Fibroblast of mammary gland (primary cell): Measurements from ENCODE around the gene UGGT2.
"Not testable (repeated sequence)": the region's sequence is repeated elsewhere in the genome, so short reads cannot be mapped to it uniquely, and the experiment has no call there.

Experiments used
- DNase-seq: peaks from one replicate; pipeline ENCODE4 v3.0.0-alpha.2; 2010; ENCODE audit warnings: low read depth
- H3K4me3 ChIP-seq: 2 replicates; pipeline ENCODE4 v1.5.1; 2011; ENCODE audit warnings: low read depth, mild to moderate bottlenecking, low read length, moderate library complexity; ENCODE audit not compliant: control insufficient read depth
- CTCF ChIP-seq: conservative IDR thresholded peaks from 2 replicates; pipeline ENCODE4 v1.5.1; 2011; ENCODE audit warnings: low read depth, low read length, inconsistent platforms; ENCODE audit not compliant: control insufficient read depth, insufficient read depth

Gene UGGT2

DNA sequence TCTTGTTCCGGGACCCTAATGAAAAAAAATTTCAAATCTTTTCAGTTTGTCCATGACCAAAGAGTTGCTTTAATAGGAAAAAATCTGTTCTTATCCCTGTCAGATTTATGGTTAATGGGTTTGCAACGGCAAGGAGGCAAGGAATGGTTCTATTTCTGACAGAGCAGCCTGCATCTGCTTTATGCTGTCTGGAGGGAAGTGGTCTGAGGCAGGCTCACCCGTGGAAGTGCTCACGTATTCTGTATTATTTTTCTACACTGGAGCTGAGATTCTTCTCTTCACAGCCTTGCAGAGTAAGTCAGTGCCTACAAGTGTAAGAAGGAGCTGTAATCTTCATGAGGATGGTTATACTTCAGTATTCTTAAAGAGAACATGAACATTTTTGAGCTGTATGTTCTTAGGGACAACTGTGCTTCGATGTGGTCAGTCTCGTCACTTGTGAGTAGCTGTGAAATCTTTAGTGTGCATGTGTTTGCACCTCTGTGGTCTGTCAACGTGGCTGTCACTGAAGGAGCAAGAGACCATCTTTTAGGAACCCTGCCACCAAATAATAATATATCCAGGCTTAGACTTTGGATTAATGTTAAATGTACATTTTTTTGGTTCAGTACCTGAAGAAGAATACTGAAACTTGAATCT lies 262.0 kb downstream of the UGGT2 start:
- no peak for DNase-seq
- no peak overlapping the region for H3K4me3 ChIP-seq
- TF ChIP-seq CTCF: no peak

DNA sequence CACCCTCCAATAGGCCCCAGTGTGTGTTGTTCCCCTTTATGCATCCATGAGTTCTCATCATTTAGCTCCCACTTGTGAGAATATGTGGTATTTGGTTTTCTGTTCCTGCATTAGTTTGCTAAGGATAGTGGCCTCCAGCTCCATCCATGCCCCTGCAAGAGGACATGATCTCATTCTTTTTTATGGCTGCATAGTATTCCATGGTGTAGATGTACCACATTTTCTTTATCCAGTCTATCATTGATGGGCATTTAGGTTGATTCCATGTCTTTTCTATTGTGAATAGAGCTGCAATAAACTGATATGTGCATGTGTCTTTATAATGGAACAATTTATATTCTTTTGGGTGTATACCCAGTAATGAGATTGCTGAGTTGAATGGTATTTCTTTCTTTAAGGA lies 263.9 kb downstream of the UGGT2 start:
- DNase-seq, H3K4me3 ChIP-seq: not testable (repeated sequence)

DNA sequence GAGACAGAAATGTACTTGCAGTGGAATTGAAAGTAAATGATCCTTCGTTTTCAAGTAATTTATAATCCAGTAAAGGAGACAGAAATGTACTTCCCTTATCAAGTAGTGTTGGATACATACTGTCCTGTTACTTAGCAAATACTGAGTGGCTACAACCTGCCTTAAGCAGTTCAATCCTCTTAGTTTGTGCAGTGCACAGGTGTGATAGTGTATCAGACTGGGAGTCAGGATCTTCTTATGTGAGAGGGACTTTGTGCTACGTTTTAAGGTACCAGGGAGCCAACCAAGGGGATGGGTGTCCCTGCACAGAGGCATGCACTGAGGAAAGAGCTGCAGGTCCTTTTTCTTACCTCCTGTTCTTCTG lies 265.1 kb downstream of the UGGT2 start:
- H3K4me3 ChIP-seq: no peak overlapping the region
- DNase-seq: no peak
- no peak for TF ChIP-seq CTCF

DNA sequence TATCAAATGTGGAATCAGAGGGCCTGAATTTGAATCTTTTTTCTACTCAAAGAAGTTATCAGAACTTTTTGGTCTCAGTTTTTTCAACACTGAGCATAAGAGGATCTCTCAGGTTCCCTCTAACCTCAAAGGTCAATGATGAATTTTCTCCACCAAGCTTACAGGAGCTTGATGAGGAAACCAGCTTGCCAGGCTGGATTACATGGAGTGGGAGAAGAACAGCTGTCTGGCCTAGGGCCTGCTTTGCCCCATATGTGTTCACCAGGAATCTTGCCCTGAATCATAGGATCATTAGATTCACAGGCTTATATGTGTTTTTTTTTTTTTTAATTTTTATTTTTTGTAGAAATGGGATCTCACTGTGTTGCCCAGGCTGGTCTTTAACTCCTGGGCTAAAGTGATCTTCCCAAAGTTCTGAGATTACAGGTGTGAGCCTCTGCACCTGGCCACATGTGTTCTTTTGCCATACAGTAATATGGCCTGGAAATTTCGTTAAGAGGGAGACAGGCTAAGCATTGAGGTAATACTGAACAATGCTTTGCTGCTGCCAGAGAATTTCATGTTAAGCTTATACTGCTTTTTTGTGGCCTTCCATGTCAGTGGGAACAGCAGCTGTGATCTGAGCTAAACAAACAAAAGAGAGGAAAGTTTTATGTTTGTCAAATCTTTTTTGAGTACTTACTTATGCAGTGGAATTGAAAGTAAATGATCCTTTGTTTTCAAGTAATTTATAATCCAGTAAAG lies 265.7 kb downstream of the UGGT2 start:
- H3K4me3 ChIP-seq: no peak overlapping the region
- no peak for TF ChIP-seq CTCF
- DNase-seq: peak; percentile 70

DNA sequence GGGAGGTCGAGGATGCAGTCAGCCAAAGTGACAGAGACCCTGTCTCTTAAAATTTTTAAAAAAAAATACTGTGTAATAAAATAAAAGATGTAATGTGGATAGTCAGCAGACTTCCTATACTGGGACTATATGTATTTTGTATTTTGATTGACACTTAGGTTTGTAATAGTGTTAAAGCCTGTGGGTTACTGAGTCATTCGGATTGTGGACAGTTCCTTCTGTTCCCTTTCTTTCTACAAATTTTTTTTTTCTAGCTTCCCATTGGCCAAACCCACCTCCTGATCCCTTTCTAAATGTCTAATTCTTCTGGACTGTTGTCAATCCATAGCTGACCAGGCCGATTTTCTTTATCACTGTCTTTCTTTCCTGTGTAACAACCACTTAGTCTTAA lies 268.3 kb downstream of the UGGT2 start:
- DNase-seq: peak; percentile 82
- no peak overlapping the region for H3K4me3 ChIP-seq
- TF ChIP-seq CTCF: no peak

GRCh38 chr13:95784161-95784899 lies 268.9 kb downstream of the UGGT2 start:
- DNase-seq: peak; percentile 93
- no peak overlapping the region for H3K4me3 ChIP-seq
- no peak for TF ChIP-seq CTCF

DNA sequence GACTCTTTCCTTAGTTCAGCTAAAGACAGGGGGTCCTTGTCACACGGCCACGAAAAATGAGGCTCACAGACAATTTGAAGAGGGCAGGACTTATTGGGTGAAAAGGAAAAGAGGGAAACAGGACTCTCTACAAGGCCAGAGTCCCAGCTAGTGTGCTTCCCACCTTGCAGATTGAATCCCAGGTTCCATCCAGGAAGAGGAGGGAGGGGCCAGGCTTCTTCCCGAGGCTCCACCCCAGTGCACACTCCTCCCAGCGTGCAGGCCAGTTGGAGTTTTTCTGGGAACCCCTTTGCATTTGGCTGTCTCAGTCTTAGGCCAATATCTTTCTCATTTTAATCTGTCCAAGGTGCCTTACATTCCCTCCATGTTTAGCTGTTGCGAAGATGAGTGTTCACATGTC lies 269.5 kb downstream of the UGGT2 start:
- no peak for DNase-seq
- no peak overlapping the region for H3K4me3 ChIP-seq
- no peak for TF ChIP-seq CTCF

DNA sequence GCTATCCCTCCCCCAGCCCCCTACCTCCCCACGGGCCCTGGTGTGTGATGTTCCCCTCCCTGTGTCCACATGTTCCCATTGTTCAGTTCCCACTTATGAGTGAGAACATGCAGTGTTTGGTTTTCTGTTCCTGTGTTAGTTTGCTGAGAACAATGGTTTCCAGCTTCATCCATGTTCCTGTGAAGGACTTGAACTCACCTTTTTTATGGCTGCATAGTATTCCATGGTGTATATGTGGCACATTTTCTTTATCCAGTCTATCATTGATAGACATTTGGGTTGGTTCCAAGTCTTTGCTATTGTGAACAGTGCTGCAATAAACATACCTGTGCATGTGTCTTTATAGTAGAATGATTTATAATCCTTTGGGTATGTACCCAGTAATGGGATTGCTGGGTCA lies 271.3 kb downstream of the UGGT2 start:
- DNase-seq, H3K4me3 ChIP-seq: not testable (repeated sequence)
